ENCODE measurements around the gene NKX2-1. TPM values are rescaled to one million over a fixed set of nuclear protein-coding genes. Genes with fewer than 3 reads are reported as not detected.

Gene NKX2-1
- total and polyA plus RNA-seq, 2 donors (not counting 3 experiments of a cell fraction or from before 2014, with no cell fraction given) = not detected

- no peak overlapping the region for H3K9ac ChIP-seq (replicated peaks; ENCODE audit: extremely low read depth, insufficient read depth, low read length)
- H3K27ac ChIP-seq (ENCODE audit: insufficient read depth, low read depth, low read length) = no peak overlapping the region
- H3K36me3 ChIP-seq (ENCODE audit: control insufficient read depth in 2 of 2, extremely low read depth in 1 of 2, insufficient read depth in 2 of 2, low read length in 2 of 2) = no peaks in the 10 kb centered on the region
- no peaks in the 10 kb centered on the region for H3K4me1 ChIP-seq (ENCODE audit: control insufficient read depth, extremely low read depth, insufficient read depth, low read length)
- ChIA-PET POLR2A (interaction anchor here (0.6 kb wide), 1 partner anchor 194 kb away, joined by 4 read pairs; the partner anchor contains the start of gene MBIP), CTCF (no interaction called here)
- intact Hi-C loops (cut with micrococcal nuclease) = no loop called here
- peaks cover 84 to 95% of the 10 kb centered on the region in 2 experiments for H3K27me3 ChIP-seq (ENCODE audit: control insufficient read depth in 2 of 2, insufficient read depth in 2 of 2, low read length in 2 of 2)
- BruUV-seq (replicated peaks) = no TSS peak
- H3K4me2 ChIP-seq (ENCODE audit: insufficient read depth, low read length) = no peak overlapping the region
- no peaks in the 10 kb centered on the region for H3K79me2 ChIP-seq (ENCODE audit: control insufficient read depth, insufficient read depth, low read length)
- no peaks in the 10 kb centered on the region for H4K20me1 ChIP-seq (replicated peaks; ENCODE audit: control insufficient read depth, extremely low read depth, insufficient read depth, low read length)
- DNase-seq (ENCODE audit: low read depth, low spot score) = no peak
- no peaks in the 10 kb centered on the region for H3K9me3 ChIP-seq (replicated peaks; ENCODE audit: control insufficient read depth, insufficient read depth, low read length)
- dilution Hi-C loops (cut with MboI; ENCODE audit: extremely low pct_ligation_motif_present, low sequenced_read_pairs) = no loop called here
- no peak overlapping the region for H3K4me3 ChIP-seq (replicated peaks in 1 of 3; ENCODE audit: insufficient read depth in 1 of 3, low read depth in 1 of 3, low read length in 3 of 3)
- H2AFZ ChIP-seq (ENCODE audit: low read depth, low read length) = no peak overlapping the region
- no peaks in the 10 kb centered on the region for H3K9me1 ChIP-seq (replicated peaks; ENCODE audit: control insufficient read depth, extremely low read depth, insufficient read depth, low read length)
- FAIRE-seq = peak; percentile 15
- TF ChIP-seq EZH2 (IDR thresholded peaks at IDR 0.05; ENCODE audit: borderline replicate concordance, low read depth, low read length, severe bottlenecking) (peak; percentile 55), CTCF (IDR thresholded peaks at IDR 0.05; ENCODE audit: extremely low read depth in 1 of 2, insufficient read depth in 1 of 2, low read depth in 1 of 2, low read length in 2 of 2) (no peak)
Observed at GRCh38 chr14:36514278-36515104, 5.5 kb downstream of the NKX2-1 start.
